HepG2 (cell line): Measurements from ENCODE around the gene DYRK2. TPM values are rescaled to one million over a fixed set of nuclear protein-coding genes. Genes with fewer than 3 reads are reported as not detected.

ENCODE experiments used
- BORCS8-MEF2B ChIP-seq: sonication (generic); formaldehyde crosslinking; IDR thresholded peaks from 2 replicates; pipeline ENCODE4 v1.8.0; 2022; ENCODE audit warnings: mild to moderate bottlenecking, missing genetic modification reagents
- CHCHD3 ChIP-seq: sonication (generic); formaldehyde crosslinking; IDR thresholded peaks from 2 replicates; pipeline ENCODE4 v1.8.0; 2022; ENCODE audit warnings: mild to moderate bottlenecking, missing genetic modification reagents, moderate library complexity
- CHD4 ChIP-seq: fragments of 200-600 bp; sonication (generic); IDR thresholded peaks from 2 replicates; pipeline ENCODE4 v1.7.0; 2017; ENCODE audit warnings: mild to moderate bottlenecking, low read length, borderline replicate concordance
- DBP ChIP-seq: sonication (generic); formaldehyde crosslinking; IDR thresholded peaks from 2 replicates; pipeline ENCODE4 v1.4.0; 2020; ENCODE audit warnings: missing genetic modification reagents; ENCODE audit errors: not compliant biosample characterization
- FOSL1 ChIP-seq: sonication (generic); formaldehyde crosslinking; IDR thresholded peaks from 2 replicates; pipeline ENCODE4 v1.9.0; 2021; ENCODE audit warnings: missing genetic modification reagents, borderline replicate concordance
- GPN1 ChIP-seq: sonication (generic); formaldehyde crosslinking; IDR thresholded peaks from 2 replicates; pipeline ENCODE4 v1.5.1; 2020; ENCODE audit warnings: missing genetic modification reagents, borderline replicate concordance
- ISL2 ChIP-seq: sonication (generic); formaldehyde crosslinking; IDR thresholded peaks from 2 replicates; pipeline ENCODE4 v1.5.0; 2020; ENCODE audit warnings: missing genetic modification reagents
- KMT2A ChIP-seq: sonication (generic); formaldehyde crosslinking; IDR thresholded peaks from 2 replicates; pipeline ENCODE4 v1.4.0; 2020; ENCODE audit warnings: missing genetic modification reagents
- NFE2L2 ChIP-seq: fragments of 150-350 bp; IDR thresholded peaks from 2 replicates; pipeline ENCODE4 v1.6.1; 2014; ENCODE audit warnings: low read length
- NONO ChIP-seq, 2 experiments: fragments of 450-650 bp in 1 of 2; sonication (generic) in 1 of 2; formaldehyde crosslinking in 1 of 2; IDR thresholded peaks in 1 of 2; conservative IDR thresholded peaks in 1 of 2; 2 replicates each; pipeline versions ENCODE4 v1.6.1 to v1.8.0; 2017 to 2022; ENCODE audit warnings: mild to moderate bottlenecking in 1 of 2, missing genetic modification reagents in 1 of 2, moderate library complexity in 1 of 2
- PHF8 ChIP-seq: sonication (generic); formaldehyde crosslinking; IDR thresholded peaks from 2 replicates; pipeline ENCODE4 v1.5.0; 2020; ENCODE audit warnings: missing genetic modification reagents
- RBM22 ChIP-seq: fragments of 200-400 bp; formaldehyde crosslinking; optimal IDR thresholded peaks from 2 replicates; pipeline ENCODE3; 2017; ENCODE audit warnings: mild to moderate bottlenecking, low read length, moderate library complexity
- SMARCE1 ChIP-seq: fragments of 450-650 bp; IDR thresholded peaks from 2 replicates; pipeline ENCODE4 v1.6.1; 2017; ENCODE audit warnings: borderline replicate concordance
- ZBTB34 ChIP-seq: sonication (generic); formaldehyde crosslinking; IDR thresholded peaks from 2 replicates; pipeline ENCODE4 v1.8.0; 2022; ENCODE audit warnings: mild to moderate bottlenecking, missing genetic modification reagents
- ZNF280B ChIP-seq: sonication (generic); formaldehyde crosslinking; IDR thresholded peaks from 2 replicates; pipeline ENCODE4 v1.5.0; 2020; ENCODE audit warnings: missing genetic modification reagents, mild to moderate bottlenecking, borderline replicate concordance
- ZNF292 ChIP-seq: sonication (generic); formaldehyde crosslinking; IDR thresholded peaks from 2 replicates; pipeline ENCODE4 v1.8.1; 2022; ENCODE audit warnings: mild to moderate bottlenecking, low read depth, missing genetic modification reagents, borderline replicate concordance
- ZNF30 ChIP-seq: sonication (generic); formaldehyde crosslinking; IDR thresholded peaks from 2 replicates; pipeline ENCODE4 v1.5.0; 2020; ENCODE audit warnings: mild to moderate bottlenecking, missing genetic modification reagents
- ZNF446 ChIP-seq: sonication (generic); formaldehyde crosslinking; IDR thresholded peaks from 2 replicates; pipeline ENCODE4 v1.5.0; 2020; ENCODE audit warnings: mild to moderate bottlenecking, missing genetic modification reagents
- ZNF510 ChIP-seq: sonication (generic); formaldehyde crosslinking; IDR thresholded peaks from 2 replicates; pipeline ENCODE4 v1.4.0; 2020; ENCODE audit warnings: low read depth, mild to moderate bottlenecking, missing genetic modification reagents
- ZNF576 ChIP-seq: sonication (generic); formaldehyde crosslinking; IDR thresholded peaks from 2 replicates; pipeline ENCODE4 v1.4.0; 2020; ENCODE audit warnings: mild to moderate bottlenecking, missing genetic modification reagents
- ZNF598 ChIP-seq: sonication (generic); formaldehyde crosslinking; IDR thresholded peaks from 2 replicates; pipeline ENCODE4 v1.5.1; 2020; ENCODE audit warnings: mild to moderate bottlenecking, missing genetic modification reagents, borderline replicate concordance
- ZNF737 ChIP-seq: sonication (generic); formaldehyde crosslinking; IDR thresholded peaks from 2 replicates; pipeline ENCODE4 v1.5.0; 2020; ENCODE audit warnings: missing genetic modification reagents, mild to moderate bottlenecking, borderline replicate concordance
- ZNF780A ChIP-seq: sonication (generic); formaldehyde crosslinking; IDR thresholded peaks from 2 replicates; pipeline ENCODE4 v1.8.0; 2022; ENCODE audit warnings: mild to moderate bottlenecking, missing genetic modification reagents, moderate library complexity
- ZNF788 ChIP-seq: sonication (generic); formaldehyde crosslinking; IDR thresholded peaks from 2 replicates; pipeline ENCODE4 v1.5.0; 2020; ENCODE audit warnings: mild to moderate bottlenecking, missing genetic modification reagents, borderline replicate concordance
- ZSCAN20 ChIP-seq: sonication (generic); formaldehyde crosslinking; IDR thresholded peaks from 2 replicates; pipeline ENCODE4 v1.4.0; 2020; ENCODE audit warnings: missing genetic modification reagents, mild to moderate bottlenecking, borderline replicate concordance
- ZSCAN25 ChIP-seq: sonication (generic); formaldehyde crosslinking; IDR thresholded peaks from 2 replicates; pipeline ENCODE4 v1.8.0; 2022; ENCODE audit warnings: mild to moderate bottlenecking, missing genetic modification reagents
- polyA plus RNA-seq, 8 experiments: library from polyadenylated mRNA; depleted of rRNA in 3 of 8; stranded (reverse) in 7 of 8; unstranded in 1 of 8; fragments of >200 nt; fragmentation: Illumina TruSeq in 4 of 8; extraction: Trizol in 4 of 8; gene quantifications; 2 replicates each; pipeline versions ENCODE4 v1.2.1 to v1.2.3, GENCODE V29; 2011 to 2016; ENCODE audit warnings: low read depth in 4 of 8, missing spikeins in 1 of 8, mixed read lengths in 1 of 8; ENCODE audit not compliant: insufficient read depth in 1 of 8
- total RNA-seq, 5 experiments: library from RNA; depleted of rRNA; stranded (reverse); fragments of >200 nt; fragmentation: Illumina TruSeq; extraction: Trizol; gene quantifications; 2 replicates each; pipeline ENCODE4 v1.2.3, GENCODE V29; 2016; ENCODE audit warnings: low read depth in 1 of 5

DYRK2 gene
- total and polyA plus RNA-seq, 2 of the 13 experiments (the other 11 are each of a cell fraction or from before 2014, with no cell fraction given) = 8.2 to 11.5 TPM

- TF ChIP-seq ZNF780A (CRISPR knock-in tag) = no peak
- TF ChIP-seq SMARCE1 = no peak
- TF ChIP-seq ZNF280B (CRISPR knock-in tag) = 0 out of 2 replicates have a peak, but pooled peaks have one; percentile 20
- TF ChIP-seq DBP (CRISPR knock-in tag) = no peak
- TF ChIP-seq ZNF737 (CRISPR knock-in tag) = no peak
- no peak for TF ChIP-seq ZBTB34 (CRISPR knock-in tag)
- TF ChIP-seq CHD4 = no peak
- no peak for TF ChIP-seq BORCS8-MEF2B (CRISPR knock-in tag)
- peak; percentile 17; the same call in 1 of the 2 replicates for TF ChIP-seq ISL2 (CRISPR knock-in tag)
- no peak for TF ChIP-seq ZNF788
- no peak for TF ChIP-seq ZNF30 (CRISPR knock-in tag)
- TF ChIP-seq ZNF510 (CRISPR knock-in tag) = no peak
- no peak for TF ChIP-seq ZSCAN20 (CRISPR knock-in tag)
- no peak for TF ChIP-seq FOSL1 (CRISPR knock-in tag)
- TF ChIP-seq NFE2L2 = no peak
- TF ChIP-seq NONO (IDR thresholded peaks at IDR 0.05) = no peak
- 0 out of 2 replicates have a peak, but pooled peaks have one; percentile 43 for TF ChIP-seq NONO (CRISPR knock-in tag; conservative IDR thresholded peaks at IDR 0.05)
- TF ChIP-seq PHF8 (CRISPR knock-in tag) = peak; percentile 72
- no peak for TF ChIP-seq ZNF576 (CRISPR knock-in tag)
- no peak for TF ChIP-seq ZNF292 (CRISPR knock-in tag)
- TF ChIP-seq ZNF446 = no peak
- TF ChIP-seq CHCHD3 (CRISPR knock-in tag) = no peak
- no peak for TF ChIP-seq ZNF598 (CRISPR knock-in tag)
- no peak for TF ChIP-seq GPN1
- TF ChIP-seq KMT2A (CRISPR knock-in tag) = no peak
- TF ChIP-seq ZSCAN25 (CRISPR knock-in tag) = no peak
- TF ChIP-seq RBM22 = no peak
Observed at GRCh38 chr12:67648521-67649260, at the start of gene DYRK2 (continued).
